HuH-7.5 (cell line): Measurements from ENCODE around the gene HMGN1.

ENCODE experiments used
- DNase-seq: peaks from one replicate; pipeline ENCODE4 v3.0.0; 2011; ENCODE audit warnings: low spot score

Gene HMGN1

DNA sequence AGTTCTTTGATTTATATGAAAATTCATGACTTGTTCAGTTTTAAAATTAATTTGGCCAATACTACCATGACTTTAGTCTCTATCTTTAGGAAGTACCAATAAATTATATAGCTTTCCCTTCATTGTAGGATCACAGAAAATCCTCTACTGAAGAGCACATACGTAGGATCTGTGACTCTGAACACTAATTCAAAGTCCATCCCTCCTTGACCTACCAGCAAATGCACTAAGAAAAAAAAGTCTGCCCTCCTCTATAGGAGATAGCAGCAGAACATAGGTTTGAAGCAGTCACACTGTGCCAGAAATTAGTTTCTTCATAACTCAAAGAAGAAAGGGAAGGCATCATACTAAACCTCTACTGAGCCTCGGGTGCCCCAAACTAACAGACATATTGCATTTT is 52.0 kb downstream of the HMGN1 start:
- DNase-seq = no peak
